Astrocyte (in vitro differentiated cells and primary cell): ENCODE measurements around the gene KCNC1. TPM values are rescaled to one million over a fixed set of nuclear protein-coding genes. Genes with fewer than 3 reads are reported as not detected.

Experiments
- DNase-seq: peaks from one replicate; pipeline ENCODE4 v3.0.0-alpha.2; 2010; ENCODE audit warnings: low read depth
- FAIRE-seq: peaks from 2 replicates; lab custom pipeline; 2011; peaks lifted over from hg19 to GRCh38; lab: Jason Lieb, UNC
- H2AFZ ChIP-seq: 2 replicates; pipeline ENCODE4 v1.6.0; 2012; ENCODE audit warnings: low read depth, low read length, inconsistent platforms
- H3K27ac ChIP-seq: 2 replicates; pipeline ENCODE4 v1.5.1; 2011; ENCODE audit warnings: low read depth, low read length, inconsistent platforms
- H3K27me3 ChIP-seq: 2 replicates; pipeline ENCODE4 v1.6.0; 2011; ENCODE audit warnings: low read length, inconsistent platforms; ENCODE audit not compliant: insufficient read depth
- H3K36me3 ChIP-seq: 2 replicates; pipeline ENCODE4 v1.5.1; 2011; ENCODE audit warnings: low read length, inconsistent platforms; ENCODE audit not compliant: insufficient read depth
- H3K4me1 ChIP-seq: 2 replicates; pipeline ENCODE4 v1.5.1; 2011; ENCODE audit warnings: low read length, inconsistent platforms; ENCODE audit not compliant: insufficient read depth
- H3K4me2 ChIP-seq: 2 replicates; pipeline ENCODE4 v1.6.0; 2012; ENCODE audit warnings: low read length, inconsistent platforms
- H3K4me3 ChIP-seq: 2 replicates; pipeline ENCODE4 v1.5.1; 2011; ENCODE audit warnings: low read depth, mild to moderate bottlenecking, low read length, inconsistent platforms; ENCODE audit not compliant: insufficient read depth
- H3K79me2 ChIP-seq: 2 replicates; pipeline ENCODE4 v1.6.0; 2012; ENCODE audit warnings: mild to moderate bottlenecking, low read length, inconsistent platforms; ENCODE audit not compliant: insufficient read depth
- H3K9ac ChIP-seq: 2 replicates; pipeline ENCODE4 v1.6.0; 2012; ENCODE audit warnings: mild to moderate bottlenecking, low read length, inconsistent platforms
- H3K9me3 ChIP-seq: 2 replicates; pipeline ENCODE4 v1.5.1; 2012; ENCODE audit warnings: low read depth, mild to moderate bottlenecking, low read length, inconsistent platforms; ENCODE audit not compliant: insufficient read depth
- H4K20me1 ChIP-seq: 2 replicates; pipeline ENCODE4 v1.6.0; 2012; ENCODE audit warnings: low read length, inconsistent platforms; ENCODE audit not compliant: insufficient read depth
- H3K27ac Mint-ChIP-seq: one replicate; pipeline ENCODE4 v1.8.0; 2021; ENCODE audit warnings: mild to moderate bottlenecking, mixed read lengths; ENCODE audit not compliant: unreplicated experiment
- H3K27me3 Mint-ChIP-seq: one replicate; pipeline ENCODE4 v1.8.0; 2021; ENCODE audit warnings: low read depth, mixed read lengths; ENCODE audit not compliant: unreplicated experiment
- H3K36me3 Mint-ChIP-seq: one replicate; pipeline ENCODE4 v1.8.0; 2021; ENCODE audit warnings: low read depth, mixed read lengths; ENCODE audit not compliant: unreplicated experiment
- H3K4me1 Mint-ChIP-seq: one replicate; pipeline ENCODE4 v1.8.0; 2021; ENCODE audit warnings: low read depth, mixed read lengths; ENCODE audit not compliant: unreplicated experiment
- H3K4me3 Mint-ChIP-seq: one replicate; pipeline ENCODE4 v1.8.0; 2021; ENCODE audit warnings: mild to moderate bottlenecking, moderate library complexity, mixed read lengths; ENCODE audit not compliant: unreplicated experiment
- H3K9me3 Mint-ChIP-seq: one replicate; pipeline ENCODE4 v1.8.0; 2021; ENCODE audit warnings: mild to moderate bottlenecking, mixed read lengths; ENCODE audit not compliant: unreplicated experiment
- EZH2 ChIP-seq: IDR thresholded peaks from 2 replicates; pipeline ENCODE4 v1.6.1; 2012; ENCODE audit warnings: mild to moderate bottlenecking, low read length, inconsistent platforms; ENCODE audit not compliant: insufficient read depth
- total RNA-seq: library from RNA; stranded (reverse); gene quantifications from 2 replicates; pipeline ENCODE4 v1.2.1, GENCODE V29; 2021
- TF ChIP-seq, protein P1 (sequence below): IDR thresholded peaks from 2 replicates; pipeline ENCODE4 v1.5.1; 2011; ENCODE audit warnings: low read depth, mild to moderate bottlenecking, inconsistent platforms, low read length, moderate library complexity; ENCODE audit not compliant: insufficient read depth

The KCNC1 gene
- total RNA-seq, 1 donor from 2014 or later: 0.05 TPM

- Histone ChIP-seq H3K4me3 (no peak overlapping the region), H3K4me1 (no peaks in the 10 kb centered on the region), H3K9me3 (no peaks in the 10 kb centered on the region), H3K9ac (no peak overlapping the region), H4K20me1 (no peaks in the 10 kb centered on the region), H2AFZ (no peak overlapping the region), H3K36me3 (no peaks in the 10 kb centered on the region), H3K4me2 (no peak overlapping the region), H3K79me2 (no peaks in the 10 kb centered on the region), H3K27ac (no peak overlapping the region), H3K27me3 (peaks cover 31% of the 10 kb centered on the region)
- H3K4me3 Mint-ChIP-seq: no peak overlapping the region
- no peaks in the 10 kb centered on the region for H3K36me3 Mint-ChIP-seq
- no peak for FAIRE-seq
- TF ChIP-seq EZH2: no peak
- TF ChIP-seq, protein P1, sequence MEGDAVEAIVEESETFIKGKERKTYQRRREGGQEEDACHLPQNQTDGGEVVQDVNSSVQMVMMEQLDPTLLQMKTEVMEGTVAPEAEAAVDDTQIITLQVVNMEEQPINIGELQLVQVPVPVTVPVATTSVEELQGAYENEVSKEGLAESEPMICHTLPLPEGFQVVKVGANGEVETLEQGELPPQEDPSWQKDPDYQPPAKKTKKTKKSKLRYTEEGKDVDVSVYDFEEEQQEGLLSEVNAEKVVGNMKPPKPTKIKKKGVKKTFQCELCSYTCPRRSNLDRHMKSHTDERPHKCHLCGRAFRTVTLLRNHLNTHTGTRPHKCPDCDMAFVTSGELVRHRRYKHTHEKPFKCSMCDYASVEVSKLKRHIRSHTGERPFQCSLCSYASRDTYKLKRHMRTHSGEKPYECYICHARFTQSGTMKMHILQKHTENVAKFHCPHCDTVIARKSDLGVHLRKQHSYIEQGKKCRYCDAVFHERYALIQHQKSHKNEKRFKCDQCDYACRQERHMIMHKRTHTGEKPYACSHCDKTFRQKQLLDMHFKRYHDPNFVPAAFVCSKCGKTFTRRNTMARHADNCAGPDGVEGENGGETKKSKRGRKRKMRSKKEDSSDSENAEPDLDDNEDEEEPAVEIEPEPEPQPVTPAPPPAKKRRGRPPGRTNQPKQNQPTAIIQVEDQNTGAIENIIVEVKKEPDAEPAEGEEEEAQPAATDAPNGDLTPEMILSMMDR: no peak
- DNase-seq: no peak
- no peaks in the 10 kb centered on the region for H3K4me1 Mint-ChIP-seq
- H3K27ac Mint-ChIP-seq: no peak overlapping the region
- peaks cover 4% of the 10 kb centered on the region for H3K9me3 Mint-ChIP-seq
- H3K27me3 Mint-ChIP-seq: peaks cover 49% of the 10 kb centered on the region
Observed at GRCh38 chr11:17692931-17693330, 41.6 kb upstream of the KCNC1 start.

GRCh38 chr11:17693531-17693930 is 41.0 kb upstream of the KCNC1 start:
- Histone ChIP-seq H3K4me1 (no peaks in the 10 kb centered on the region), H3K9ac (no peak overlapping the region), H3K27ac (no peak overlapping the region), H2AFZ (no peak overlapping the region), H3K9me3 (no peaks in the 10 kb centered on the region), H3K27me3 (peaks cover 31% of the 10 kb centered on the region), H4K20me1 (no peaks in the 10 kb centered on the region), H3K36me3 (no peaks in the 10 kb centered on the region), H3K4me2 (no peak overlapping the region), H3K79me2 (no peaks in the 10 kb centered on the region), H3K4me3 (no peak overlapping the region)
- DNase-seq (no peak), FAIRE-seq (no peak)
- H3K4me3 Mint-ChIP-seq: no peak overlapping the region
- peaks cover 51% of the 10 kb centered on the region for H3K27me3 Mint-ChIP-seq
- peaks cover 4% of the 10 kb centered on the region for H3K9me3 Mint-ChIP-seq
- H3K4me1 Mint-ChIP-seq: no peaks in the 10 kb centered on the region
- no peak overlapping the region for H3K27ac Mint-ChIP-seq
- no peaks in the 10 kb centered on the region for H3K36me3 Mint-ChIP-seq
- TF ChIP-seq EZH2: no peak
- TF ChIP-seq, protein P1: no peak

DNA sequence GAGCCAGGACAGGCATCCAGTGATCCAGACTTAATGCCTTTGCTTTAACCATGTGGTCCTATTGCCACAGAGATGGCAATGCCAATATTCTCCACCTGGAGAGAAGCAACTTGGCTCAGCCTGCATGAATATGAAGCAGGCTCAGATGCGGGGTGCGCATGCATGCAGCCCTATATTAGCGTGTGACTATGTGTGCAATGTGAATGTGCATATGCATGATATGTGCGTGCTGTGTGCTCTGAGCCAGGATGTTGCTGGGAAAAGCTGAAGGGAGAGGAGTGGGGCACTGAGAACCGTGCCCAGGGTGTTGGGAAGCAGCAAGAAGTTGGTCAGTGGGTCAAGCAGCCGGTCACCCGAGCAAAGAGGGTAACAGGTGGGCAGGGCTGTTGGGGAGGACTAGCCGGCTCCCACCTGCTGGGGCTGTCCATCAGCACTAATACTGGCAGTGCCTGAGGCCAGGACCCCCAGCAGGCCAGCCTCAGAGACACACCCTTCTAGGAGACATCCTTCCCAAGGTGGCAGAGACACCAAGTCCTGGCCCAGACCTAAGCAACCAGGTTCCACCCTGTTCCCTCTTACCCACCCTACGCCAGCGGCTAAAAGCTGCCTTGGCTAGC is 40.0 kb upstream of the KCNC1 start:
- H3K9ac ChIP-seq: no peak overlapping the region
- H3K27ac ChIP-seq: no peak overlapping the region
- H3K27me3 Mint-ChIP-seq: peaks cover 53% of the 10 kb centered on the region
- H3K4me1 ChIP-seq: no peaks in the 10 kb centered on the region
- no peaks in the 10 kb centered on the region for H3K36me3 Mint-ChIP-seq
- DNase-seq (no peak), FAIRE-seq (no peak)
- H3K9me3 ChIP-seq: no peaks in the 10 kb centered on the region
- H3K4me1 Mint-ChIP-seq: peaks cover 2% of the 10 kb centered on the region
- no peak overlapping the region for H3K4me3 ChIP-seq
- TF ChIP-seq EZH2: no peak
- TF ChIP-seq, protein P1: no peak
- H4K20me1 ChIP-seq: no peaks in the 10 kb centered on the region
- peaks cover 4% of the 10 kb centered on the region for H3K9me3 Mint-ChIP-seq
- peaks cover 30% of the 10 kb centered on the region for H3K27me3 ChIP-seq
- H3K4me2 ChIP-seq: no peak overlapping the region
- H2AFZ ChIP-seq: no peak overlapping the region
- H3K4me3 Mint-ChIP-seq: no peak overlapping the region
- H3K36me3 ChIP-seq: no peaks in the 10 kb centered on the region
- no peaks in the 10 kb centered on the region for H3K79me2 ChIP-seq
- no peak overlapping the region for H3K27ac Mint-ChIP-seq
